ENCODE measurements around the gene CDKL1.

Gene CDKL1

DNA sequence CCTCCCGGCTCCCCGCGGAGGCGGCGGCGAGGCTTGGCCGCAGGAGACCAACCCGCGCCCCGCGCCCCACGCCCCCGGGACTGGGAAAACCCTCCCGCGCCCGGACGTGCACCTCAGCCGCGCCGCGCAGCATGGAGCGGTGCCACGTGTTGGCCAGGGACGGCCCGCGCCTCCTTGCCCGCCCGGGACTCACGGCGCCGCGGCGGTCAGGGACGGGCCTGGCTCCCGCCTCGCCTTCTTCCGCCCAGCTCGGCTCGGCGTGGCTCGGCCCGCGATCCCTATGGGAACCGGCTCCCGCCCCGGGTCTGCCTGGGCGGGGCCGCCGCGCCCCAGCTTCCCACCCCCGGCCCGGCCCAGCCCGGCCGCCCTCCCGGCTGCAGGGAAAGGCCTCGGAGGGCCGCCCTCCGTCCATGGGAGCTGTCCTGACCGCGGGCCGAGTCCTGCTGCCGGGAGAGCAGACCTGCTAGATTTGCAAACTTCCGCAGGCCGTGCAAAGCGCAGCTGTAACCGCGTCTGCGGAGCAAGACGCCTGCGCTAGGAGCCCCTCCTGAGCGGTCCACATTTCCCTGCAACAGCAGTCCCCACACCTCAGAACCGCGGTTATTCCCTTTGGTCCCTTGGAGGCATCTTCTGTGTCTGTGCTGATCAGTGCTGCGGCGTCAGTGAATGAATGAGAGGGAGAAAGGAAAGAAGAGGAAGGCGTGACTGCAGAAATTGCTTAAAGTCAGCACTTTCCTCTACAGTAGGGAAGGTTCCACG is at the start of gene CDKL1:
TSS of gene CDKL1 (minus strand) at position 251 of the 759 bp plus-strand sequence. CDS start 1,013 bp downstream, outside the sequence.
- DNase-seq (ENCODE audit: low read depth in 2 of 2) = peak; percentile 20 to 25

- DNase-seq (ENCODE audit: low read depth in 2 of 2) = no peak
Measured at GRCh38 chr14:50434528-50434927, 37.8 kb upstream of the CDKL1 start.

DNA sequence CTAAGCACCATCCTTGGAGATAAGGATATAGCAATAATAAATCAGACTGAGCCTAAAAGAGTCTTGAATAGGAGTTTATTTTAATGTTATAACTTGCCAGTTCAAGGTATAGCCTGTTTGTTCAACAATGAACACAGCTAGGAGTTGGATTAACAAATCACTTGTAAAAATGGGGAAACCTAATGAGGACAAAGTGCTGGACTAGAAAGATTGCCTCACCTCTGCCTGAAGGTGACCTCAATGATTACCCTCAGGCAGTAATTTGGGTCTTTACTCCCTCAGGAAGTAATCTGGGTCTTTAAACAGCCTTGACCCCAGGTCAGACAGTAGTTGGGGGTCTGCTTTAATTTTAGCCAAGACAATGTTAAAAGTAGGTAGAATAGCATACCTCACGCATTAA is 35.5 kb upstream of the CDKL1 start:
- DNase-seq (ENCODE audit: low read depth in 2 of 2) = no peak

GRCh38 chr14:50425816-50426215 is 29.1 kb upstream of the CDKL1 start:
- DNase-seq (ENCODE audit: low read depth in 2 of 2) = no peak

DNA sequence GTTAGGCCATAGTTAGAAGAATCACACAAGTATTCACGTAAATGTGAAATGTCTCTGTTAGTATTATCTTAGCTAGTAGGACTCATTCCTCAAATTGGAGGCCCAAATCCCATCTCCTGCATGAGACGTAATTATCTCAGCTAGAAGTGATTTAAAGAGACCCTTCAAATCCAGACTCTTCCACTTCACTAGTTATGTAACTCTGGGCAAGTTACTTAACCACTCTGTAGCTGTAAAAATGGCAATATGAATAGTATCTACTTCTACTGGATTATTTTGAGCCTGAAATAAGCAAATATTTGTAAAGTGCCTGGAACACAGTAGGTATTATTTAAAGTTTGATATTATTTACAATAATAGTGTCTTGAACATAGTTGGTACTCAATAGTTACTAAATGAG is 28.4 kb upstream of the CDKL1 start:
- no peak for DNase-seq (ENCODE audit: low read depth in 2 of 2)

DNA sequence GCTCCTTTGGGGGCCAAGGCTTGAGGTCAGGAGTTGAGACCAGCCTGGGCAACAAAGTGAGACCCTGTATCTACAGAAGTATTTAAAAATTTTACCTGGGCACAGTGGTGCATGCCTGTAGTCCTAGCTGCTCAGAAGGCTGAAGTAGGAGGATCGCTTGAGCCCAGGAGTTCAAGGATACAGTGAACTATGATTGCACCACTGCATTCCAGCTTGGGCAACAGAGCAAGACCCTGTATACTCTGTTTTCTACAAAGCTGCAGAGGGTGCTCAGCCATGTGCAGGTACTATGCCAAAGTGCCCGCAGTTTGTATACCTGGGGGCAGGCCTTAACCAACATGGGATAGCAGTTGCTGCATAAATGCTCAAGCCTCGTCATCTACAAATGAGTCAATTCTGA is 26.8 kb upstream of the CDKL1 start:
- no peak for DNase-seq (ENCODE audit: low read depth in 2 of 2)

DNA sequence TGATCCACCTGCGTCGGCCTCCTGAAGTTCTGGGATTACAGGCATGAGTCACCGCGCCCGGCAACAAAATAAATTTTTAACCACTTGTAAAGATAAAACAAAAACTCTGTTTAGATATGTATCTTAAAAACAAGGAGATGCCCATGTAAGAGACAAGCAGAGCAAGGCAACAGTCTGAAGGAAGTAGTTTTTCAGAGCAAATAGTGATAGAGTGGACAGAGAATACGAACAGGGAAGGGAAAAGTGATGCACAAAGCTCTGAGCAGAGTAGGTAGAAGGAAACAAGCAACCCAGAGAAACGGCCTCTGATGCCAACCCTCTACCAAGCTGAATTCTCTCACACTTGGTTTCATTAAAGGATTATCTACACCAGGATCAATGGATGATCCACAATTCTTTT is 24.8 kb upstream of the CDKL1 start:
- no peak for DNase-seq (ENCODE audit: low read depth in 2 of 2)

- no peak for DNase-seq (ENCODE audit: low read depth in 2 of 2)
Measured at GRCh38 chr14:50417853-50418252, 21.2 kb upstream of the CDKL1 start.

- DNase-seq (ENCODE audit: low read depth in 2 of 2) = no peak
Measured at GRCh38 chr14:50410921-50411320, 14.2 kb upstream of the CDKL1 start.

DNA sequence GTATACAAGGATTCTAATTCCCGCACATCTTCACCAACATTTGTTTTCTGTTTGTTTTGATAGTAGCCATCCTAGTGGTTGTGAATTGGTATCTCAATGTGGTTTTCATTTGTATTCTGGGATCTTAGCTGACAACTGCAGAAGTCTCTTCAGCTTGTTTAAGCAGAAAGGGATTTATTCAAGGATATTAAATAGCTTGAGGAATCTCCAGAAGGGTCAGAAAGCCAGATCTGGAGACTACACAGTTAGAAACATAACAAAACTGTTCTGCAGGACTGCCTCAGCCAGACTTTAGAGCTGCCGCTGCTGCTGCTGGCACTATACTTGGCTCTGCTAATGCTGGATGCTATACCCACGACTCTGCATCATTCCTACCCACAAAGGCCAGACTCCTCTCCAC is 13.4 kb upstream of the CDKL1 start:
- DNase-seq (ENCODE audit: low read depth in 2 of 2) = no peak

DNA sequence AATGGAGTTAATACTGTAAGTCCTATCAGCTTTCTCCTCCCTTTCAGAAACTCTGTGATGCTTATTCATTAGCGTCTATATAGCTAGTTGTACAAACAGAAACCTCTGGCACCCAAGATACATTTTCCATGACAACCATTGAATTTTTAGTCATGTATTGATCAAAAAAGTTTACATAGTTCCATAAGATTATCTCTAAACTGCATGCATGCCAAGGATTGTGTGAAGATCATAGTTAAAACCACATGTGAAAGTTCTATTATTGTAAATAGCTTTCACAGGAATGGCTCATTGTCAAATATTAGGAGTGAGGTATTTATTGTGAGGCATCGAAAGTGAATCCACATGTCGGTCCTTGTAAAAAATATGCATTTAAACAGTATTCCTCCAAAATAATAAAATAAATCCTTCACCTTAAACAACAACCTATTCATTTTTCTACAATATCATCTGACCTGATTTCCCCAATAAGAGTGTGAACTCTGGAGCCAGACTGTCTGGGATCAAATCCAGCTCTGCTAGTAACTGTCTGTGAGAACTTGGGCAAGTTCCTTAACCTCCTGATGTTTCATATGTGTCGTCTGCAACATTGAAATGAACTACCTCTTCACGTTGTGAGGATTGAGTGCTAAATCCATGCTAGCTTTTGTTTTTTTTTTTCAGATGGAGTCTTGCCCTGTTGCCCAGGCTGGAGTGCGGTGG is 10.6 kb upstream of the CDKL1 start:
- no peak for DNase-seq (ENCODE audit: low read depth in 2 of 2)

DNA sequence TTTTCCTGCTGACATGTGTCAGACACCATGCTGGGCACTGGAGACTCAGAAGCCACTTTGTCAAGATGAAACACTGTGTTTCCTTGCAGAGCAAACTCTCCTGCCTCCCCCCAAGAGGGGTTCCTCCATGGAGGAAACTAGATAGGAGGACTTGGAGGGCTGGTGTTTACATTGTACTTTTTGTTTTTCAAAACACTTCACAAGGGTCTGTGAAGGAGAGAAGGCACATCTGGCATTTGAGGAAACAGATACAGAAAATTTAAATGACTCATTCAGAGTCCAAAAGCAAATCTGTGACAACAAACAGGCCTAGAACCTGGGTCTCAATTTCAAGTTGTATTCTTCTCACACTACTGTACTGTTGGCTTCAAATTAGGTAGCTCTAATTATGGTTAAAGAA is 6.7 kb upstream of the CDKL1 start:
- DNase-seq (ENCODE audit: low read depth in 2 of 2) = no peak

DNA sequence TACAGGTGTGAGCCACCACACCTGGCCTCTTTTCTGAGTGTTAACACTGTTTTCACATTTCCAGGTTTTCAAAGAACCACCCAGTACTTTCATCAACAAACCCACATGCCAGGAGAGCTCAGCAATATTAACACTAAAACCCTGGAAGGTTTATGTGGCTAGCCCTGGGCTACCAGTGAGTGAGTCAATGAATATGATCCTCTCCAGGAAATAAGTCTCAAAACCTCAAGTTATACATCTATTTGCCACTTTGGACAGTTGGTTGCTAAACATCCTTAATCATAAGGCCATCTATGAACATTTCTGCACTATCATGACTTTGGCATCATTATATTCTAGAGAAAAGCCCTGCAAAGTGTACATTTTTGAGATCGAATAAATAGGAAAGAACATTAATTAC is 6.3 kb upstream of the CDKL1 start:
- DNase-seq (ENCODE audit: low read depth in 2 of 2) = no peak

- DNase-seq (ENCODE audit: low read depth in 2 of 2) = no peak
Measured at GRCh38 chr14:50400461-50400860, 3.8 kb upstream of the CDKL1 start.

DNA sequence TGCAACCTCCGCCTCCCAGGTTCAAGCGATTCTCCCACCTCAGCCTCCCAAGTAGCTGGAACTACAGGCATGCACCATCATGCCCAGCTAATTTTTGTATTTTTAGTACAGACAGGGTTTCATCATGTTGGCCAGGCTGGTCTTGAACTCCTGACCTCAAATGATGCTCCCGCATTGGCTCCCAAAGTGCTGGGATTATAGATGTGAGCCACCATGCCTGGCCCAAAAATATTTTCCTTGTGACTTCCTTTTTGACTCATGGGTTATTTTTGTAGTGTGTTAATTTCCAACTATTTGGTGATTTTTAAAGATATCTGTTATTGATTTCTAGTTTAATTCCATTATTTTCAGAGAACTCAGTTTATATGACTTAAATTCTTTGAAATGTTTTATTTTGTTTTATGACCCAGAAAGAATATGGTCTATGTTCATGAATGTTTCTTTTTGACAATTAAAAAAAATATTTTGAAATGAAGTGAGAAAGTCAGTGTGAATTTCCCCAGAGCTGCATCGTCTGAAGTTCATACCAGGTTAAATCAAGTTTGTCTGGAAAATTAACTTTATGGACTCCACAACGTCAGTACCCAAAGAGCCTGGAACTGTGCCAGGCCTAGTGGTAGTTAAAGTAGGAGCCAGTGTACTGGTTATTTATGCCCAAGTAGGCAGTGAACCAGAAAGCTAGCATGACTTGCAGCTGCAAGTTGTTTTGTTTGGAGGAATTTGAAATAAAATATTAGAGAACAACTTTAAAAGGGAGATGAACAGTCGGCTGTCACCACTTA is 2.8 kb upstream of the CDKL1 start:
- no peak for DNase-seq (ENCODE audit: low read depth in 2 of 2)

DNA sequence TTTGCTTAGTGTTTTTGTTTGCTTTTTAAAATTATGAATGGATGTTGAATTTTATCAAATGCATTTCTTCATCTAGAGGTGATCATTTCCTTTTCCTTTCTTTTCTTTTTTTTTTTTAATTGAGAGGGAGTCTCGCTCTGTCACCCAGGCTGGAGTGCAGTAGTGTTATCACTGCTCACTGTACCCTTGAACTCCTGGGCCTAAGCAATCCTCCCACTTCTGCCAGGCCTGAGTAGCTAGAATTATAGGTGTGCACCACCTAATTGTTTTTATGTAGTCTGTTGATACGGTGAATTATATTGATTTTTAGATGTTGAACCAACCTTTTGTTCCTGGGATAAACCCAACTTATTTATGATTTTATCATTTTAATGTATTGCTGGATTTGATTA is 1.5 kb upstream of the CDKL1 start:
- DNase-seq (ENCODE audit: low read depth in 2 of 2) = no peak

DNA sequence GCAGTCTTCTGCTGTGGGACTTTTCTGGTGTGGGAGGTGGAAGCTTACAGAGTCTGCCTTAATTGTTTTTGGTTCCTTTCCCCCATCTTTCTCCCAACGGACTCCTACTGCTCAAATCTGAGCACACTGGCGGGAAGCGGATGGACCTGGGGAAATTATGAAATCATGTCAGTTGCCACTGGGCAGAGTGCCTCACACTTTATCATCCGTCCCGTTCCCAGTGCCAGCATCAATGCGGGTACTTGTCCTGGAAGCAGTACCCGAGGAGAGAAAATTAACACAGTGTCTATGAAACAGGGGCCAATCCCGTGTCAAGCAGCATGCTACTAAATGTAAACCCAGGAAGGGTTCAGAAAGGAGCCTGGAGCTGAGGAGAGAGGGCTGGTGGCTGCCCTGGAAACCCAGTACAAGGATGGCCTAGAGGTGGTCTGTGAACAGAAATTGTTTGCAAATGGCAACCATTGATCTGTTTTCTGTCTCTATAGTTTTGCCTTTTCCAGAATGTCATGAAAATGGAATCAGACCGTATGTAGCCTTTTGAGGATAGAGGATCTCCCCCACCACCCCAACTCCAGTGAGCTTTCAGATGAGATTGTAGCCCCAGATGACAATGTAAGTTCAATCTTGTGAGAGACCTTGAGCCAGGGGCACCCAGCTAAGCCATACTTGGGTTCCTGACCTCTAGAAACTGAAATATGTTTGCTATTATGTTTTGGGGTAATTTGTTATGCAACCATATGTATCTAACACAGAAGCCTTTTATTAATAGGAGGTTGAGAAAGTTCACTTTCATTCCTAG is 908 bp upstream of the CDKL1 start:
- no peak for DNase-seq (ENCODE audit: low read depth in 2 of 2)

DNA sequence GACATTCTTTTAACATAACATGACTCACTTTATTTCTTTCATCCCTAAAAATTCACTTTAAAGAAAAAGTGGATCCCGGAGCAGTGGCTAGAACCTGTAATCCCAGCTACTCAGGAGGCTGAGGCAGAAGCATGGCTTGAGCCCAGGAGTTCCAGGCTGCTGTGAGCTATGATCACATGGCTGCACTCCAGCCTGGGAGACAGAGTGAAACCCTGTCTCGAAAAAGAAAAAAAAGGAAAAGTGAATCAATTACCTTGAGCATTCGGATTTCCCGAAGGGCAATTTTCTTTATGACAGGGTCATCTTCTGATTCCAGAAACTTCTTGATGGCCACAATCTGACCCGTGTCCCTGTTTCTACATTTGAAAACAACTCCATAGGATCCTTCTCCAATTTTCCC is 1.2 kb downstream of the CDKL1 start:
- no peak for DNase-seq (ENCODE audit: low read depth in 2 of 2)

GRCh38 chr14:50394713-50395112 is 2.0 kb downstream of the CDKL1 start:
- no peak for DNase-seq (ENCODE audit: low read depth in 2 of 2)

GRCh38 chr14:50389668-50390441 is 6.8 kb downstream of the CDKL1 start:
- no peak for DNase-seq (ENCODE audit: low read depth in 2 of 2)

All from activated CD4-positive, alpha-beta T cell treated with anti-CD3 and anti-CD28 coated beads for 24 hours (primary cell).